Middle frontal gyrus (tissue), 1 donor: Measurements from ENCODE around the gene AP1M1.

ENCODE experiments used
- DNase-seq: peaks from one replicate; pipeline ENCODE4 v3.0.0-alpha.2; 2015; ENCODE audit warnings: low spot score; ENCODE audit errors: extremely low spot score

The AP1M1 gene

GRCh38 chr19:16232127-16232526 lies 34.4 kb downstream of the AP1M1 start:
- DNase-seq, result no peak

DNA sequence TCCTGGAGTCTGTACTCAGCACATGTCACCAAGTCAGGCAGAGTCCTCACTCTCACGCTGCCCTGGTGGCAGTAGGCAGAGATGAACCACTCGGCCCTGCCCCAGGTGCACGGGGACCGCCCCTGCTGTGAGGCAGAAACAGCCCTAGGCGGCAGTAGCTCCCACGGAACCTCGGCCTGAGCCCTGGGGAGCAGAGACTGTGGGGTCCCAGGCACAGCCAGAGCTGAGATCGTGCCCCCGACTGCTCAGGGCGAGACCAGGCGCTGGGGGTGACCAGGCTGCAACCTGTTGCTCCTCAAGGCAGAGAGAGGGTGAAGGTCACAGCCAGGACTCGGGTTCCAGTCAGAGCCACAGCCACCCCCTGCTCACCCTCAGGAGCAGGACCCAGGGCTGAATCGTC lies 34.9 kb downstream of the AP1M1 start:
- no peak for DNase-seq

- no peak for DNase-seq
Measured at GRCh38 chr19:16233081-16233776, 35.5 kb downstream of the AP1M1 start.

- DNase-seq, result no peak
Measured at GRCh38 chr19:16233836-16234551, 36.3 kb downstream of the AP1M1 start.

- DNase-seq, result no peak
Measured at GRCh38 chr19:16234552-16235445, 37.1 kb downstream of the AP1M1 start.

- DNase-seq, result no peak
Measured at GRCh38 chr19:16235811-16236652, 38.3 kb downstream of the AP1M1 start.

DNA sequence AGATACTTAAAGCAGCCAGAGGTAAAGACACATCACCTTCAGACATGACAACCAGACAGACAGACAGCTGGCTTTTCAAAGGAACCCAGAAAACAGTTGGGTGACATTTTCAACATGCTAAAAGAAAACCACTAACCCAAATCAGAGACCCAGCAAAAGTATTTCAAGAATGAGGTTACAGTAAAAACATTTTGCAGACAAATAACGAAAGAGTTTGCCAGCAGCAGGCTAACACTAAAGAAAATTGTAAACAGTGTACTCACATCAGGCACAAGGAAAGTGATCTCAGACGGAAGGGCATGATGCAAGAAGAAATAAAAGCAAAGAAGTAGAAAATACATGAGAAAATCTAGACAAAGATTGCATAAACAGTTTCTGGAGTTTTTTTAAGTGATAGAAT lies 46.4 kb downstream of the AP1M1 start:
- DNase-seq, result no peak

DNA sequence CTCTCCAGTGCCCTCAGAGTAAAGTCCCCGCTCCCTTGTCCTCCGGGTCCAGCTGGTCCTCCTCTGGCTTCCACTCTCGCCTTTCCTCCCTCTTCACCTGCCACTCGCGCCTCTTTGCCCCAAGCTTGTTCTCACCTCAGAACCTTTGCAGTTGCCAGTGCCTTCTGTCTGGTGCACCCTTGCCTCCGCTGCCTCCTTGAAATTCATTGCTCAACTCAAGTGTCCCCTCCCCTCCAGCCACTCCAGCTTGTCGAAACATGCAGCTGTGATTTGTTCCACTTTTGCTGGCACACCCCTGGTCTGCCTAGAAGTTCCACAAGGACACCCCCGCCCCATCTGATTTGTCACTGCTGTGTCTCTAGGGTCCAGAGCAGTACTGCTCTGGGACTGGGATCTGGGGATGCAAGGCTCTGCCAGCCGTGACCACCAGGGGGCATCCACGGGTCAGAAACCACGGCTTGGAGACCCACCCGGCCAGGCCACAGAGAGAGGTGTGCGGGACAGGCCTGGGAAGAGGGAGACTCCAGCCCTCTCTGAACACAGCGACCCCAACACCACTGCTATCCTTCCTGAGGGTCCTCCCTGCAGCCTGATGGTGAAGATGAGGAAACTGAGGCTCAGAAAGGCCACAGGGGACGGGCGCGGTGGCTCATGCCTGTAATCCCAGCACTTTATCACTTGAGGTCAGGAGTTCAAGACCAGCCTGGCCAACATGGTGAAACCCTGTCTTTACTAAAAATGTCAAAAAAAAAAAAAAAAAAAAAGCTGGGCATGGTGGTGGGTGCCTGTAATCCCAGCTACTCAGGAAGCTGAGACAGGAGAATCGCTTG lies 49.9 kb downstream of the AP1M1 start:
- DNase-seq, result peak; percentile 19

- no peak for DNase-seq
Measured at GRCh38 chr19:16248380-16249023, 50.8 kb downstream of the AP1M1 start.

DNA sequence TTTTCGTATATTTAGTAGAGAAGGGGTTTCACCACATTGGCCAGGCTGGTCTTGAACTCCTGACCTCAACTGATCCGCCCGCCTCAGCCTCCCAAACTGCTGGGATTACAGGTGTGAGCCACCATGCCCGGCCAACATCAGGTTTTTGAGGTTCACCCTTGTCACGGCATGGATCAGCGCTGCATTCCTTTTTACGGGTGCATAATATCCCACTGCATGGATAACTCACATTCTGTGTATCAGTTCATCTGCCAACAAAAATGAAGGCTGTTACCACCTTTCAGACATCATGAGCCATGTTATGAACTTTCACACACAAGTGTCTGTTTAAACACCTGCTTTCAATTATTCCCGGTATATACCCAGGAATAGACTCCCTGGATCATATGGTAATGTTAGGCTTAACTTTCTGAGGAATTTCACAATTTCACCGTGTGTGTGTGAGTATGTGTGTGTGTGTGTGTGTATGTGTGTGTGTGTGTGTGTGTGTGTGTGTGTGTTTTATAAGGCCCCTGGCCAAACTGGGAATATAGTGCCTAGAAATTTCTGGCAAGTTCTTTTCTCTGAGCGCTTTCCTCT lies 52.2 kb downstream of the AP1M1 start:
- DNase-seq, result no peak

DNA sequence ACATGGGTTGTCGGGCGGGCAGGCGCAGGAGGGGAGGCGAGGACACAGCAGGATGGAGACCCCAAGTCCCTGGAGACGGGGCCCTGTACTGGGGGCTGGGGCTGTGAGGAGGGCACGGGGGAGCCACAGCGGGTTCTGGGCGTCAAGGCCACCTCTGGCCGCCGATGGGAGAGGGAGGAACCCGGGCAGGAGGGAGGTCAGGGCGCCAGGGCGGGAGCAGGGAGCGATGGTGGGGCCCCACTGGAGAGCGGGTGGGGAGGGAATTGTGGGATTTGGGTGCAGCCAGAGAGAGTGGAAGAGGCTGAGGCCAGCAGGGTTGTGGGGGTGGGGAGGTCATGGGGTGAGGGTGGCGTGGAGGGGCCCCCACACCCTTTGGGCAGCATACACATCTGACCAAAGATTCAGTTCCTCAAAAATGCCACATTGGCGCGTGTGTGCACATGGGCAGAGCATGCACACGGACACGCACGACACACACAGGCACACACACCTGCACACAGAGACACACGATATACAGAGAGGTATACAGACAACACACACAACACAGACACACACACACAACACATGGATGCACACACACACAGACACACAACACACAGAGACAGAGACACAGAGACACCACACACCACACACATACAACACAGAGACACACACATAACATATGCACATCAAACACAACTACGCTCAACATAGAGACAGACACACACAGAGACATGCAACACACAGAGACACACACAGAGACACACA lies 54.9 kb downstream of the AP1M1 start:
- no peak for DNase-seq

DNA sequence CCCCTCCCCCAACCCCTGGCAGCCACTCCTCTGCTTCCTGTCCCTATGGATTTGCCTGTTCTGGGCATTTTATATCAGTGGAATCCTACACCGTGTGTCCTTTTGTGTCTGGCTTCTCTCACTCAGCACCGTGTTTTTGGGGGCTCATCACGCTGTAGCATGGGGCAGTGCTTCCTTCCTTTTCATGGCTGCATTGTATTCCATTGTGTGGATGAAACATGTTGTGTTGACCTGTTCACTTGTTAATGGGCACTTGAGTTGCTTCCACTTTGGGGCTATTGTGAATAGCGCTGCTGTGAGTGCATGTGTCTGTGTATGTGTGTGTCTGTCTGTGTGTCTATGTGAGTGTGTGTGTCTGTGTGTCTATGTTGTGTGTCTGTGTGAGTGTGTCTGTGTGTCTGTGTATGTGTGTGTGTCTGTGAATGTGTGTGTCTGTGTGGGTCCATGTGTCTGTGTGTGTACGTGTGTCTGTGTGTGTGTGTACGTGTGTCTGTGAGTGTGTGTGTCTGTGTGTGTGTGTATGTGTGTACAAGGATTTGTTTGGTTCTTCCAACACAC lies 57.2 kb downstream of the AP1M1 start:
- DNase-seq, result no peak

- no peak for DNase-seq
Measured at GRCh38 chr19:16257509-16258002, 59.8 kb downstream of the AP1M1 start.

DNA sequence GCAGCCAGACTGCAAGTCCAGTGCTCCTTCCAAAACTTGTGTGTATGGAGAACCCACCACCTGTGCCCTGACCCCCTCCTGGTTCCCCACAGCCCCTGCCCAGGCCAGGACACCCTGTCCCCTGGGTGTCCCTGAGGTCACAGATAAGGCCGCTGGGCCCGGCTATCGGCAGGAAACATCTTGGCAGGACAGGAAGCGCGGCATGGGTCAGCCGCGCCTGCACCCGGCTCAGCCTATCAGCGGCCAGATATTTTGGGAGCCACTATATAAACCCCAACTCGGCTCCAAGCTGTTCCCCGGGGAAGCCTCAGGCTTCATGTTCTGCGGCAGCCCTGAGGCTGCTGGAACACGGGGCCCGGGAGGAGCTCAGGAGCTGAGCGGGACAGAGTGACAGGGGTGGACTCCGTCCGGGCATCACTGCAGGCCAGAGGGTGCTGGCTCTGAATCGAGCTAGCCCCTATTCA lies 60.8 kb downstream of the AP1M1 start:
- no peak for DNase-seq

GRCh38 chr19:16259385-16260159 lies 61.9 kb downstream of the AP1M1 start:
- DNase-seq, result no peak

DNA sequence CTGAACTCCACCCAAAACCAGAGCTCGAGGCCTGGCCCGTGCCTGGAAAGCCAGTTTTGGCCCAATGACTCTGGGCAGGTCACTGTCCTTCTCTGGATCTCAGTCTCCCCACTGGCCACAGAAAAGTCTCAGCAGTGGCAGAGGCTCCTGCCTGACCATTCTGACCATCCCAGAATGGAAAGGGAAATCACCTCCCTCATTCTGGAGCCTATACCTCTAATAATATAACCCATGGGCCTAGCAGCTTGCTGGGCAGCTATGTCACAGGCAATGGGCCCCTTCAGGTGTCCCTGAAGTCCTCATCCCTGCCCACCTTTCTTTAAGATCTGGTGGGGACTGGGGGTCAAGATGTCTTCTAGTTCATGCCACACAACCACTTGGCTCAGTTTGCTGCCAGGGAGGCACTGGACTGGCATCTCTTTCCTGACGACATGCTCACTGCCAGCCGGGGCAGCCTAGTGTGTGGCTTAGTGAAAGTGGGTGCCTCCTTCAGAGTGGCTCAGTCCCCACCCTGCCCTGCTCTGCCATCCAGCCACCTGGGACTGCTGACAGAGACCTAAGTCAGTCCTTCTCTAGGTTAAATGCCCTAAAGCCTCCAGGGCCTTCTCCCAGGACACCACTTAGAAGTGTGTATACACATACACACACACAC lies 62.6 kb downstream of the AP1M1 start:
- no peak for DNase-seq

DNA sequence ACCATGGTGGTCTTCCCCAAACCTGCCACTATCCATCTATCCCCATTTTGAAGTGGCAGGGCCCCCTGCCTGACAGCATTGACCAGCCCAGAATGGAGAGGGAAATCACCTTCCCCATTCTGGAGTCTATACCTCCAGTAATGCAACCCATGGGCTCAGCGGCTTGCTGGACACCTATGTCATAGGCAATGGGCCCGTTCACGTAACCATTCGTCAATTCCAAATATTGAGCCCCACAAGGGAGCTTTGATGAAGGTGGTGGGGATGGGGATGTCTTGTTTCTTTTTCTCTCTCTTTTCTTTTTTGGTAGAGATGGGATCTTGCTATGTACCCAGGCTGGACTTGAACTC lies 63.1 kb downstream of the AP1M1 start:
- no peak for DNase-seq
